ENCODE measurements around the gene AK9. TPM values are rescaled to one million over a fixed set of nuclear protein-coding genes. Genes with fewer than 3 reads are reported as not detected.
"Not testable (repeated sequence)": the region's sequence is repeated elsewhere in the genome, so short reads cannot be mapped to it uniquely, and the experiment has no call there.

Gene AK9
- polyA plus RNA-seq, result 1 to 10 TPM; 6.3 to 9.2 (median 9.1) TPM

- Mint-ChIP-seq H3K4me1 (peaks cover 21 to 48% of the 10 kb centered on the region in 2 donors), H3K9me3 (no peaks in the 10 kb centered on the region), H3K27me3 (ENCODE audit: low read depth in 3 of 3) (peaks cover 0 to 8% (median 0%) of the 10 kb centered on the region in 3 donors), H3K27ac (peak within 1 kb of the TSS; percentile 92 to 97 (median 94)), H3K36me3 (peaks cover 1 to 11% (median 5%) of the 10 kb centered on the region in 3 donors), H3K4me3 (peak within 1 kb of the TSS; percentile 93 to 98 (median 96))
- peak; percentile 84 to 86 (median 84) for DNase-seq
Measured at GRCh38 chr6:109690737-109691621, at the start of gene AK9, which contains the start of gene FIG4. Gene AK9 (minus strand): TSS chr6:109691202. CDS start chr6:109675745, 15,457 bp downstream. Gene FIG4 (plus strand): TSS chr6:109691296. CDS start chr6:109691436, 140 bp downstream.

GRCh38 chr6:109740787-109741186, 49.8 kb upstream of the AK9 start:
- Mint-ChIP-seq H3K27ac (peak overlapping the region in 2 of 6 donors; percentile 15 to 20), H3K4me1 (no peaks in the 10 kb centered on the region), H3K4me3 (no peak overlapping the region), H3K36me3 (peaks cover 46 to 62% (median 59%) of the 10 kb centered on the region in 3 donors), H3K9me3 (no peaks in the 10 kb centered on the region), H3K27me3 (ENCODE audit: low read depth in 3 of 3) (no peaks in the 10 kb centered on the region)
- no peak for DNase-seq

GRCh38 chr6:109739686-109740085, 48.7 kb upstream of the AK9 start:
- no peak overlapping the region for H3K27ac Mint-ChIP-seq
- peaks cover 48 to 60% (median 51%) of the 10 kb centered on the region in 3 donors for H3K36me3 Mint-ChIP-seq
- H3K4me3 Mint-ChIP-seq, result no peak overlapping the region
- H3K4me1 Mint-ChIP-seq, result no peaks in the 10 kb centered on the region
- no peaks in the 10 kb centered on the region for H3K9me3 Mint-ChIP-seq
- no peaks in the 10 kb centered on the region for H3K27me3 Mint-ChIP-seq (ENCODE audit: low read depth in 3 of 3)
- no peak for DNase-seq

- Mint-ChIP-seq H3K36me3 (peaks cover 38 to 51% (median 41%) of the 10 kb centered on the region in 3 donors), H3K4me1 (no peaks in the 10 kb centered on the region), H3K4me3 (no peak overlapping the region), H3K9me3 (no peaks in the 10 kb centered on the region), H3K27ac (peak overlapping the region in 2 of 6 donors; percentile 21 to 59), H3K27me3 (ENCODE audit: low read depth in 3 of 3) (no peaks in the 10 kb centered on the region)
- no peak for DNase-seq
Measured at GRCh38 chr6:109738667-109739066, 47.7 kb upstream of the AK9 start.

GRCh38 chr6:109738255-109738654, 47.3 kb upstream of the AK9 start:
- peaks cover 37 to 50% (median 40%) of the 10 kb centered on the region in 3 donors for H3K36me3 Mint-ChIP-seq

GRCh38 chr6:109736273-109737025, 45.4 kb upstream of the AK9 start:
- no peak for DNase-seq
- Mint-ChIP-seq H3K27ac (peak overlapping the region in 1 of 6 donors; percentile 19), H3K36me3 (peaks cover 36 to 56% (median 37%) of the 10 kb centered on the region in 3 donors), H3K27me3 (ENCODE audit: low read depth in 3 of 3) (no peaks in the 10 kb centered on the region), H3K4me3 (no peak overlapping the region), H3K9me3 (no peaks in the 10 kb centered on the region), H3K4me1 (no peaks in the 10 kb centered on the region)

More at GRCh38 chr6:109738255-109738654, 47.3 kb upstream of the AK9 start:
- Mint-ChIP-seq H3K27ac (no peak overlapping the region), H3K9me3 (no peaks in the 10 kb centered on the region), H3K4me3 (no peak overlapping the region), H3K4me1 (no peaks in the 10 kb centered on the region), H3K27me3 (ENCODE audit: low read depth in 3 of 3) (no peaks in the 10 kb centered on the region)
- no peak for DNase-seq

- Mint-ChIP-seq H3K36me3 (peaks cover 26 to 52% (median 39%) of the 10 kb centered on the region in 3 donors), H3K4me1 (peaks cover 0 to 16% of the 10 kb centered on the region in 2 donors)
- DNase-seq; H3K27ac Mint-ChIP-seq; H3K27me3 Mint-ChIP-seq (ENCODE audit: low read depth in 3 of 3); H3K9me3 Mint-ChIP-seq; H3K4me3 Mint-ChIP-seq: not testable (repeated sequence)
Measured at GRCh38 chr6:109725250-109725649, 34.2 kb upstream of the AK9 start.

- Mint-ChIP-seq H3K27ac (peak overlapping the region in 1 of 6 donors; percentile 70), H3K4me1 (peaks cover 0 to 13% of the 10 kb centered on the region in 2 donors)
Measured at GRCh38 chr6:109722564-109723254, 31.7 kb upstream of the AK9 start.

GRCh38 chr6:109722011-109722410, 31.0 kb upstream of the AK9 start:
- Mint-ChIP-seq H3K9me3 (no peaks in the 10 kb centered on the region), H3K27ac (no peak overlapping the region), H3K4me1 (peaks cover 0 to 7% of the 10 kb centered on the region in 2 donors), H3K36me3 (peaks cover 35 to 70% (median 36%) of the 10 kb centered on the region in 3 donors), H3K27me3 (ENCODE audit: low read depth in 3 of 3) (no peaks in the 10 kb centered on the region), H3K4me3 (no peak overlapping the region)
- DNase-seq, result no peak

More at GRCh38 chr6:109722564-109723254, 31.7 kb upstream of the AK9 start:
- no peaks in the 10 kb centered on the region for H3K27me3 Mint-ChIP-seq (ENCODE audit: low read depth in 3 of 3)
- H3K9me3 Mint-ChIP-seq, result no peaks in the 10 kb centered on the region
- DNase-seq, result no peak
- no peak overlapping the region for H3K4me3 Mint-ChIP-seq
- H3K36me3 Mint-ChIP-seq, result peaks cover 31 to 68% (median 37%) of the 10 kb centered on the region in 3 donors

- no peak overlapping the region for H3K4me3 Mint-ChIP-seq
- H3K36me3 Mint-ChIP-seq, result peaks cover 21 to 64% (median 30%) of the 10 kb centered on the region in 3 donors
- no peaks in the 10 kb centered on the region for H3K4me1 Mint-ChIP-seq
- H3K27ac Mint-ChIP-seq, result no peak overlapping the region
- no peak for DNase-seq
- no peaks in the 10 kb centered on the region for H3K27me3 Mint-ChIP-seq (ENCODE audit: low read depth in 3 of 3)
- H3K9me3 Mint-ChIP-seq, result no peaks in the 10 kb centered on the region
Measured at GRCh38 chr6:109720311-109720710, 29.3 kb upstream of the AK9 start.

GRCh38 chr6:109718991-109719390, 28.0 kb upstream of the AK9 start:
- Mint-ChIP-seq H3K9me3 (no peaks in the 10 kb centered on the region), H3K27ac (no peak overlapping the region), H3K36me3 (peaks cover 13 to 57% (median 22%) of the 10 kb centered on the region in 3 donors), H3K4me3 (no peak overlapping the region), H3K27me3 (ENCODE audit: low read depth in 3 of 3) (no peaks in the 10 kb centered on the region), H3K4me1 (no peaks in the 10 kb centered on the region)
- no peak for DNase-seq

- no peak overlapping the region for H3K4me3 Mint-ChIP-seq
- DNase-seq, result no peak
- no peak overlapping the region for H3K27ac Mint-ChIP-seq
- H3K4me1 Mint-ChIP-seq, result peaks cover 5% of the 10 kb centered on the region in 2 donors
- H3K27me3 Mint-ChIP-seq (ENCODE audit: low read depth in 3 of 3), result no peaks in the 10 kb centered on the region
- H3K36me3 Mint-ChIP-seq, result peaks cover 13 to 51% (median 22%) of the 10 kb centered on the region in 3 donors
- H3K9me3 Mint-ChIP-seq, result no peaks in the 10 kb centered on the region
Measured at GRCh38 chr6:109717971-109718370, 27.0 kb upstream of the AK9 start.

GRCh38 chr6:109715616-109716015, 24.6 kb upstream of the AK9 start:
- Mint-ChIP-seq H3K27ac (no peak overlapping the region), H3K27me3 (ENCODE audit: low read depth in 3 of 3) (peaks cover 0 to 2% (median 0%) of the 10 kb centered on the region in 3 donors), H3K9me3 (peaks cover 0 to 2% (median 0%) of the 10 kb centered on the region in 6 donors), H3K36me3 (peaks cover 10 to 51% (median 17%) of the 10 kb centered on the region in 3 donors), H3K4me3 (no peak overlapping the region), H3K4me1 (peaks cover 19 to 27% of the 10 kb centered on the region in 2 donors)
- DNase-seq, result no peak

Measured in immature natural killer cell (primary cell).